Endothelial cell of umbilical vein (primary cell): Measurements from ENCODE around the gene ADSS1. TPM values are rescaled to one million over a fixed set of nuclear protein-coding genes. Genes with fewer than 3 reads are reported as not detected.
A peak's percentile ranks its signal among the peaks of the same experiment; 100 is the strongest.

Source experiments
- BruUV-seq: library from RNA; stranded (reverse); fragments of 400-500 nt; replicated peaks from 2 replicates; lab custom pipeline; 2021; lab: Mats Ljungman, UMichigan
- CTCF ChIA-PET: fragments of 300-600, 350-600 bp; sonication (Branson Sonifier 250); formaldehyde crosslinking; loops from one replicate; lab custom pipeline; 2021; ENCODE audit warnings: antibody characterized with exemption, inconsistent platforms; lab: Charles Lee
- POLR2A ChIA-PET: fragments of 300-600, 350-600 bp; sonication (Branson Sonifier 250); formaldehyde crosslinking; loops from one replicate; lab custom pipeline; 2021; ENCODE audit warnings: antibody characterized with exemption, inconsistent platforms; lab: Charles Lee
- DNase-seq: peaks from one replicate; pipeline ENCODE4 v3.0.0-alpha.2; 2011; ENCODE audit warnings: low read depth, low spot score
- FAIRE-seq: peaks from 2 replicates; lab custom pipeline; 2011; peaks lifted over from hg19 to GRCh38; lab: Jason Lieb, UNC
- H2AFZ ChIP-seq: 2 replicates; pipeline ENCODE4 v1.6.0; 2012; ENCODE audit warnings: low read depth, low read length, control low read depth, inconsistent platforms
- H3K27ac ChIP-seq: 2 replicates; pipeline ENCODE4 v1.5.1; 2011; ENCODE audit warnings: low read depth, mild to moderate bottlenecking, control low read depth, low read length, moderate library complexity; ENCODE audit not compliant: insufficient read depth
- H3K27me3 ChIP-seq, 2 experiments: 2 replicates each; pipeline versions ENCODE4 v1.6.0 to v1.6.1; 2011; ENCODE audit warnings: low read length in 2 of 2, mixed read lengths in 1 of 2; ENCODE audit not compliant: control insufficient read depth in 2 of 2, insufficient read depth in 2 of 2
- H3K36me3 ChIP-seq, 2 experiments: 2 replicates in 1 of 2; 3 replicates in 1 of 2; pipeline ENCODE4 v1.5.1; 2011; ENCODE audit warnings: low read length in 2 of 2, mild to moderate bottlenecking in 1 of 2, moderate library complexity in 1 of 2; ENCODE audit not compliant: control insufficient read depth in 2 of 2, insufficient read depth in 2 of 2; ENCODE audit errors: extremely low read depth in 1 of 2
- H3K4me1 ChIP-seq: 3 replicates; pipeline ENCODE4 v1.5.1; 2011; ENCODE audit warnings: mild to moderate bottlenecking, low read length; ENCODE audit not compliant: control insufficient read depth, insufficient read depth; ENCODE audit errors: extremely low read depth
- H3K4me2 ChIP-seq: 2 replicates; pipeline ENCODE4 v1.6.1; 2011; ENCODE audit warnings: low read length, control low read depth, mixed read lengths; ENCODE audit not compliant: insufficient read depth
- H3K4me3 ChIP-seq, 3 experiments: fragments of 200-600 bp in 1 of 3; sonication (generic), shearing (Covaris generic) in 1 of 3; replicated peaks in 1 of 3; 2 replicates each; pipeline ENCODE4 v1.5.1; 2011 to 2016; ENCODE audit warnings: control low read depth in 3 of 3, low read length in 3 of 3, mild to moderate bottlenecking in 2 of 3, inconsistent platforms in 1 of 3, low read depth in 1 of 3, moderate library complexity in 1 of 3; ENCODE audit not compliant: insufficient read depth in 1 of 3
- H3K79me2 ChIP-seq: 2 replicates; pipeline ENCODE4 v1.6.0; 2012; ENCODE audit warnings: low read length, inconsistent platforms; ENCODE audit not compliant: control insufficient read depth, insufficient read depth
- H3K9ac ChIP-seq: replicated peaks from 2 replicates; pipeline ENCODE3; 2011; ENCODE audit warnings: low read length, control low read depth; ENCODE audit not compliant: insufficient read depth; ENCODE audit errors: extremely low read depth
- H3K9me1 ChIP-seq: replicated peaks from 3 replicates; pipeline ENCODE4 v1.6.0; 2011; ENCODE audit warnings: mild to moderate bottlenecking, low read length; ENCODE audit not compliant: control insufficient read depth, insufficient read depth; ENCODE audit errors: extremely low read depth
- H3K9me3 ChIP-seq: replicated peaks from 2 replicates; pipeline ENCODE4 v1.5.1; 2012; ENCODE audit warnings: low read length, inconsistent platforms; ENCODE audit not compliant: control insufficient read depth, insufficient read depth
- H4K20me1 ChIP-seq: replicated peaks from 2 replicates; pipeline ENCODE3; 2011; ENCODE audit warnings: mild to moderate bottlenecking, low read length; ENCODE audit not compliant: control insufficient read depth, insufficient read depth; ENCODE audit errors: extremely low read depth
- CTCF ChIP-seq, 2 donors: IDR thresholded peaks; 1 replicate in 1 of 2; 2 replicates in 1 of 2; pipeline ENCODE4 v1.5.1; 2011; ENCODE audit warnings: low read length in 2 of 2, mild to moderate bottlenecking in 2 of 2, moderate library complexity in 2 of 2, control low read depth in 1 of 2, inconsistent platforms in 1 of 2, low read depth in 1 of 2; ENCODE audit not compliant: insufficient read depth in 1 of 2; ENCODE audit errors: extremely low read depth in 1 of 2
- EZH2 ChIP-seq: IDR thresholded peaks from 2 replicates; pipeline ENCODE4 v1.6.1; 2012; ENCODE audit warnings: borderline replicate concordance, low read depth, mild to moderate bottlenecking, moderate library complexity, low read length, inconsistent platforms; ENCODE audit not compliant: severe bottlenecking
- FOS ChIP-seq: IDR thresholded peaks from 2 replicates; pipeline ENCODE4 v1.6.1; 2011; ENCODE audit warnings: mild to moderate bottlenecking, low read length, moderate library complexity, borderline replicate concordance; ENCODE audit not compliant: insufficient read depth
- GATA2 ChIP-seq: IDR thresholded peaks from 2 replicates; pipeline ENCODE4 v1.7.0; 2011; ENCODE audit warnings: low read depth, mild to moderate bottlenecking, moderate library complexity, mixed read lengths, low read length; ENCODE audit not compliant: insufficient read length, insufficient read depth
- JUN ChIP-seq: IDR thresholded peaks from 2 replicates; pipeline ENCODE4 v1.6.1; 2011; ENCODE audit warnings: borderline replicate concordance, low read depth; ENCODE audit not compliant: insufficient read length, insufficient read depth
- MAX ChIP-seq: IDR thresholded peaks from 2 replicates; pipeline ENCODE4 v1.6.1; 2011; ENCODE audit not compliant: insufficient read depth, insufficient read length
- MYC ChIP-seq: IDR thresholded peaks from one replicate; pipeline ENCODE4 v1.6.1; 2011; ENCODE audit warnings: mild to moderate bottlenecking, low read depth, low read length
- POLR2A ChIP-seq: IDR thresholded peaks from 2 replicates; pipeline ENCODE4 v1.6.1; 2012; ENCODE audit warnings: low read depth, mild to moderate bottlenecking, control low read depth, low read length
- POLR2AphosphoS5 ChIP-seq: IDR thresholded peaks from 2 replicates; pipeline ENCODE4 v1.6.1; 2012; ENCODE audit warnings: low read depth, mild to moderate bottlenecking, control low read depth, low read length, moderate library complexity; ENCODE audit not compliant: insufficient read depth
- dilution Hi-C: fragments of 300-500 bp; cut with MboI; formaldehyde crosslinking; loops from one replicate; pipeline ENCODE4 v1.15.0; 2019; ENCODE audit warnings: low sequenced_read_pairs; ENCODE audit not compliant: extremely low pct_ligation_motif_present
- intact Hi-C: fragments of 100-400 bp; cut with micrococcal nuclease; formaldehyde crosslinking; loops from one replicate; pipeline ENCODE4 v1.10.0; 2022
- polyA plus RNA-seq, 4 experiments: library from polyadenylated mRNA; depleted of rRNA in 3 of 4; stranded (reverse) in 3 of 4; unstranded in 1 of 4; fragments of >200 nt; gene quantifications; 2 replicates each; pipeline versions ENCODE4 v1.2.1 to v1.2.3, GENCODE V29; 2011 to 2012; ENCODE audit warnings: missing spikeins in 1 of 4
- total RNA-seq: library from RNA; stranded (reverse); gene quantifications from 2 replicates; pipeline ENCODE4 v1.2.3, GENCODE V29; 2021

Gene ADSS1
- total and polyA plus RNA-seq, 2 donors (not counting 3 experiments of a cell fraction or from before 2014, with no cell fraction given), result 1.9 TPM

DNA sequence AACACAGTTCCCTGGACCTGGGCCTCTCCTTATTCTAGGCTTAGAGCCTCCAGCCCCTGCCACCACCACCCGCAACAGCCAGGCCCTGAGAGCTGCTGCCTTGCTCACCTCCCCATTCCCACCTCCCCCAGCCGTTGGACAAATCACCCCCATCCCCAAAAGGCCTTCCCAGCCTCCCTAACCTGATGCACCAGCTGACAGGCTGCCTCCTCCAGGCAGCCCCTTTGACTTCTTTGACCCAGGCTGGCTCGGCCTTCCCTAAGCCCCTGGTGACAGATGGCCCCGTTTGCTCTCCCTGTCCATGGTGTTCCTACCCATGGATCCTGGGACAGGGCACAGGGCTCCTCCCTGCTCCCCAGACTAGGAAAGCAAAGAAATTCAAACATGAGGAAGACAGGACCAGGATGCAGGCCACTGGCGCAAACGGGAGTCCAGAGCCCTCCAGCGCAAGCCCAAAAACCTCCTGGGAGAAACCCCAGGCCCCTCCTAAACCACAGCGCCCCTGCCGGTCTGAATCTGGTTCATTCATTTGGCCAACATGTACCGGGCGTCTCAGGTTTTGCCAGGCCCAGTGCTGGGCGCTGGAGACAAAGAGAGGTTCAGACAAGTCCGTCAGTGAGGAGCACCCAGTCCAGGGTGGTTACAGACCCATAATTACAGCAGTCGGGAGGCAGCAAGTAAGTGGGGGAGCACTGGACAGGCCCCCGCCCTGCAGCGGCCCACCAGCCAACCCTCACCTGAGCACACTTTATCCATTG lies 69.1 kb downstream of the ADSS1 start:
- Histone ChIP-seq H2AFZ (no peak overlapping the region), H3K9me1 (no peaks in the 10 kb centered on the region), H3K27me3 (no peaks in the 10 kb centered on the region), H3K9ac (no peak overlapping the region), H4K20me1 (no peaks in the 10 kb centered on the region), H3K4me2 (no peak overlapping the region), H3K79me2 (peaks cover 59% of the 10 kb centered on the region), H3K9me3 (no peaks in the 10 kb centered on the region), H3K4me3 (no peak overlapping the region), H3K36me3 (peaks cover 2 to 20% of the 10 kb centered on the region in 2 experiments), H3K27ac (no peak overlapping the region), H3K4me1 (peaks cover 10% of the 10 kb centered on the region)
- ChIA-PET CTCF (interaction anchor here (1.6 to 3.0 kb wide), 2 partner anchors 8 to 24 kb away, joined by 5 to 14 read pairs; partner anchors contain the start of gene ZBTB42), POLR2A (no interaction called here)
- no peak for DNase-seq
- TF ChIP-seq FOS, result no peak
- TF ChIP-seq MAX, result no peak
- no peak for TF ChIP-seq POLR2A
- intact Hi-C loops, result no loop called here
- no peak for FAIRE-seq
- no TSS peak for BruUV-seq
- dilution Hi-C loops, result no loop called here

DNA sequence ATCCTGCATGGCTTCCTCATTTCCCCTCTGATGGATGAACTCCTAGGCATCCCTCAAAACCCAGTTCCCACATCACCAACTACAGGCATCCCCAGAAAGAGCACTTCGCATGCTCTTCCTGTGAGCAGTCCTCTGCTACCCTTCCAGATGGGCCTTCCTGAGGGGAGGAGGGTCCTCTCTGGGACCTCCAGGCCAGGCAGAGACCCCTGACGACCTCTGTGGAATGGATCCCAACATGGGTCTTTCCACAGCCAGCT lies 69.6 kb downstream of the ADSS1 start:
- FAIRE-seq (no peak), DNase-seq (no peak)
- H3K4me1 ChIP-seq, result peaks cover 10% of the 10 kb centered on the region
- BruUV-seq, result no TSS peak
- no peak overlapping the region for H2AFZ ChIP-seq
- intact Hi-C loops (no loop called here), dilution Hi-C loops (no loop called here)
- H4K20me1 ChIP-seq, result no peaks in the 10 kb centered on the region
- H3K9me1 ChIP-seq, result no peaks in the 10 kb centered on the region
- peak overlapping the region; percentile 44 for H3K4me2 ChIP-seq
- H3K9me3 ChIP-seq, result no peaks in the 10 kb centered on the region
- peaks cover 56% of the 10 kb centered on the region for H3K79me2 ChIP-seq
- no peak overlapping the region for H3K27ac ChIP-seq
- no peaks in the 10 kb centered on the region for H3K27me3 ChIP-seq
- ChIA-PET CTCF (interaction anchor here (3.0 kb wide), 1 partner anchor 25 kb away, joined by 14 read pairs; no protein-coding TSS in a partner anchor), POLR2A (no interaction called here)
- TF ChIP-seq JUN (no peak), GATA2 (no peak), FOS (no peak), MYC (no peak), POLR2A (no peak), POLR2AphosphoS5 (no peak), EZH2 (no peak), MAX (no peak), CTCF (IDR thresholded peaks at IDR 0.05; ENCODE audit: extremely low read depth in 1 of 2, insufficient read depth in 1 of 2, low read depth in 1 of 2, low read length in 2 of 2) (no peak)
- H3K9ac ChIP-seq, result no peak overlapping the region
- H3K36me3 ChIP-seq, result peaks cover 2 to 18% of the 10 kb centered on the region in 2 experiments
- no peak overlapping the region for H3K4me3 ChIP-seq
